GM12872 (cell line): ENCODE results near the gene CRYBB3.

ENCODE experiments used
- CTCF ChIP-seq: IDR thresholded peaks from 3 replicates; pipeline ENCODE4 v1.5.1; 2011; ENCODE audit warnings: low read depth, mild to moderate bottlenecking, low read length, moderate library complexity; ENCODE audit not compliant: insufficient read depth

Gene CRYBB3

GRCh38 chr22:25199731-25200520, at the start of gene CRYBB3:
Gene CRYBB3, plus strand, starts transcription at chr22:25199858. Its CDS starts 1,539 bp downstream, at chr22:25201397.
- TF ChIP-seq CTCF, result no peak

- TF ChIP-seq CTCF, result no peak
These were observed 45.5 kb upstream of the CRYBB3 start for GRCh38 chr22:25153961-25154666.

GRCh38 chr22:25154667-25154999, 45.0 kb upstream of the CRYBB3 start:
- TF ChIP-seq CTCF, result no peak

GRCh38 chr22:25156736-25157135, 42.9 kb upstream of the CRYBB3 start:
- no peak for TF ChIP-seq CTCF

GRCh38 chr22:25159028-25159427, 40.6 kb upstream of the CRYBB3 start:
- TF ChIP-seq CTCF, result no peak

- TF ChIP-seq CTCF, result no peak
These were observed 39.3 kb upstream of the CRYBB3 start for GRCh38 chr22:25160120-25160996.
